ENCODE measurements around the gene GLS.
A peak's percentile ranks its signal among the peaks of the same experiment; 100 is the strongest.
"Not testable (repeated sequence)": the region's sequence is repeated elsewhere in the genome, so short reads cannot be mapped to it uniquely, and the experiment has no call there.

The GLS gene

GRCh38 chr2:190879474-190880377 is 895 bp upstream of the GLS start:
- peak overlapping the region; percentile 77 for H3K4me3 ChIP-seq (ENCODE audit: low read length)
- DNase-seq (ENCODE audit: low read depth, low spot score): no peak

- peak overlapping the region; percentile 77 for H3K4me3 ChIP-seq (ENCODE audit: low read length)
- no peak for DNase-seq (ENCODE audit: low read depth, low spot score)
Measured at GRCh38 chr2:190881084-190881597, 520 bp downstream of the GLS start.

- DNase-seq (ENCODE audit: low read depth, low spot score): peak; percentile 88
- H3K4me3 ChIP-seq (ENCODE audit: low read length): peak overlapping the region; percentile 77
Measured at GRCh38 chr2:190881598-190882410, 1.2 kb downstream of the GLS start.

GRCh38 chr2:190882411-190882766 is 1.8 kb downstream of the GLS start:
- DNase-seq (ENCODE audit: low read depth, low spot score): no peak
- peak overlapping the region; percentile 77 for H3K4me3 ChIP-seq (ENCODE audit: low read length)

GRCh38 chr2:190882856-190883582 is 2.4 kb downstream of the GLS start:
- DNase-seq (ENCODE audit: low read depth, low spot score): peak; percentile 18
- peak overlapping the region; percentile 77 for H3K4me3 ChIP-seq (ENCODE audit: low read length)

- H3K4me3 ChIP-seq (ENCODE audit: low read length); DNase-seq (ENCODE audit: low read depth, low spot score): not testable (repeated sequence)
Measured at GRCh38 chr2:190885844-190886243, 5.2 kb downstream of the GLS start.

- H3K4me3 ChIP-seq (ENCODE audit: low read length): no peak overlapping the region
- no peak for DNase-seq (ENCODE audit: low read depth, low spot score)
Measured at GRCh38 chr2:190887089-190887488, 6.5 kb downstream of the GLS start.

GRCh38 chr2:190888449-190888848 is 7.8 kb downstream of the GLS start:
- no peak overlapping the region for H3K4me3 ChIP-seq (ENCODE audit: low read length)
- no peak for DNase-seq (ENCODE audit: low read depth, low spot score)

GRCh38 chr2:190889175-190889943 is 8.7 kb downstream of the GLS start:
- no peak overlapping the region for H3K4me3 ChIP-seq (ENCODE audit: low read length)
- no peak for DNase-seq (ENCODE audit: low read depth, low spot score)

- H3K4me3 ChIP-seq (ENCODE audit: low read length): no peak overlapping the region
- no peak for DNase-seq (ENCODE audit: low read depth, low spot score)
Measured at GRCh38 chr2:190891372-190891771, 10.8 kb downstream of the GLS start.

- DNase-seq (ENCODE audit: low read depth, low spot score): no peak
- H3K4me3 ChIP-seq (ENCODE audit: low read length): no peak overlapping the region
Measured at GRCh38 chr2:190891889-190892288, 11.3 kb downstream of the GLS start.

GRCh38 chr2:190893157-190893556 is 12.5 kb downstream of the GLS start:
- DNase-seq (ENCODE audit: low read depth, low spot score): no peak

GRCh38 chr2:190896477-190896876 is 15.9 kb downstream of the GLS start:
- DNase-seq (ENCODE audit: low read depth, low spot score): no peak
- no peak overlapping the region for H3K4me3 ChIP-seq (ENCODE audit: low read length)

More at GRCh38 chr2:190893157-190893556, 12.5 kb downstream of the GLS start:
- no peak overlapping the region for H3K4me3 ChIP-seq (ENCODE audit: low read length)

GRCh38 chr2:190903693-190904450 is 23.3 kb downstream of the GLS start:
- H3K4me3 ChIP-seq (ENCODE audit: low read length): no peak overlapping the region
- no peak for DNase-seq (ENCODE audit: low read depth, low spot score)

- H3K4me3 ChIP-seq (ENCODE audit: low read length): no peak overlapping the region
- DNase-seq (ENCODE audit: low read depth, low spot score): no peak
Measured at GRCh38 chr2:190904640-190905261, 24.1 kb downstream of the GLS start.

- no peak for DNase-seq (ENCODE audit: low read depth, low spot score)
- no peak overlapping the region for H3K4me3 ChIP-seq (ENCODE audit: low read length)
Measured at GRCh38 chr2:190908532-190908931, 27.9 kb downstream of the GLS start.

GRCh38 chr2:190909680-190910079 is 29.1 kb downstream of the GLS start:
- no peak overlapping the region for H3K4me3 ChIP-seq (ENCODE audit: low read length)
- DNase-seq (ENCODE audit: low read depth, low spot score): no peak

Measured in Jurkat, Clone E6-1 (cell line).